HEK293T (cell line): ENCODE data around the gene GPR142.

Experiments
- BHLHE40 ChIP-seq: fragments of 450-650 bp; IDR thresholded peaks from 2 replicates; pipeline ENCODE4 v1.6.1; 2016; ENCODE audit warnings: mild to moderate bottlenecking, moderate library complexity, borderline replicate concordance
- FOXA1 ChIP-seq: fragments of 450-650 bp; IDR thresholded peaks from 2 replicates; pipeline ENCODE4 v1.6.1; 2016; ENCODE audit warnings: mild to moderate bottlenecking
- LEF1 ChIP-seq: fragments of 450-650 bp; IDR thresholded peaks from 2 replicates; pipeline ENCODE4 v1.6.1; 2017; ENCODE audit warnings: mild to moderate bottlenecking, borderline replicate concordance
- SP1 ChIP-seq: fragments of 450-650 bp; IDR thresholded peaks from 2 replicates; pipeline ENCODE4 v1.6.1; 2017
- TARDBP ChIP-seq: fragments of 450-650 bp; IDR thresholded peaks from 2 replicates; pipeline ENCODE4 v1.6.1; 2016
- ZNF384 ChIP-seq: fragments of 450-650 bp; IDR thresholded peaks from 2 replicates; pipeline ENCODE4 v1.6.1; 2016

GRCh38 chr17:74407384-74407783, 40.1 kb downstream of the GPR142 start:
- no peak for TF ChIP-seq ZNF384
- TF ChIP-seq TARDBP = no peak
- TF ChIP-seq LEF1 = no peak
- no peak for TF ChIP-seq BHLHE40
- TF ChIP-seq SP1 = no peak
- TF ChIP-seq FOXA1 = no peak
